Measurements from ENCODE around the gene A2M. TPM values are rescaled to one million over a fixed set of nuclear protein-coding genes. Genes with fewer than 3 reads are reported as not detected.

Gene A2M
- total and polyA plus RNA-seq, 9 of the 15 experiments (the other 6 are each of a cell fraction or from before 2014, with no cell fraction given) = 0.08 to 2.3 TPM; not detected in 7

GRCh38 chr12:9049520-9050133 is 66.1 kb downstream of the A2M start:
- Histone ChIP-seq H3K9ac (ENCODE audit: insufficient read depth in 1 of 2, low read depth in 2 of 2, low read length in 2 of 2) (no peak overlapping the region), H3K36me3 (ENCODE audit: control insufficient read depth, insufficient read depth, low read length) (no peaks in the 10 kb centered on the region), H4K20me1 (replicated peaks; ENCODE audit: control insufficient read depth, insufficient read depth, low read length) (no peaks in the 10 kb centered on the region), H3K79me2 (ENCODE audit: control insufficient read depth, insufficient read depth, low read length) (no peaks in the 10 kb centered on the region), H3K27me3 (ENCODE audit: control insufficient read depth in 2 of 2, insufficient read depth in 2 of 2, low read length in 2 of 2) (peaks cover 0 to 2% of the 10 kb centered on the region in 2 experiments; a peak in 1 of 5 replicates), H3K4me2 (ENCODE audit: insufficient read depth, low read length) (no peak overlapping the region), H3K9me1 (ENCODE audit: control insufficient read depth, insufficient read depth, low read length) (no peaks in the 10 kb centered on the region), H2AFZ (ENCODE audit: low read depth, low read length) (no peak overlapping the region), H3K27ac (ENCODE audit: extremely low read depth, low read depth, low read length) (no peak overlapping the region), H3K4me1 (replicated peaks in 1 of 2; ENCODE audit: control insufficient read depth in 2 of 2, insufficient read depth in 2 of 2, low read length in 2 of 2) (peaks cover 0 to 5% of the 10 kb centered on the region in 2 experiments; a peak in 1 of 5 replicates), H3K4me3 (no peak overlapping the region), H3K9me3 (replicated peaks; ENCODE audit: control insufficient read depth, insufficient read depth, low read depth, low read length) (no peaks in the 10 kb centered on the region)
- CTCF ChIA-PET (ENCODE audit: low intra/inter-chr PET ratio) = interaction anchor here (0.9 to 2.7 kb wide), 7 partner anchors 10 to 506 kb away, joined by 3 to 14 read pairs (median 4); partner anchors contain the start of gene M6PR
- ATAC-seq (peak; percentile 71), DNase-seq (ENCODE audit: extremely low read depth in 1 of 4, low spot score in 3 of 4) (peak; percentile 22 to 58 (median 26)), FAIRE-seq (peak; percentile 46)
- in situ Hi-C loops (cut with MboI) = no loop called here
- intact Hi-C loops (cut with micrococcal nuclease) = loop anchor here (1.0 to 10.0 kb wide), 5 partner anchors 155 to 392 kb away; partner anchors contain the start of gene A2ML1
- no TSS peak for BruUV-seq (replicated peaks)
- WGBS (ENCODE audit: insufficient coverage, low coverage, missing lambda C conversion rate) = 0% methylated on average over 6 of the region's 6 CpGs
- POLR2A ChIA-PET = interaction anchor here (1.2 kb wide), 1 partner anchor 14 kb away, joined by 3 read pairs; no protein-coding TSS in a partner anchor
- TF ChIP-seq HNRNPLL (IDR thresholded peaks at IDR 0.05; ENCODE audit: low read depth, low read length, poor library complexity, severe bottlenecking) (no peak), ZNF740 (CRISPR knock-in tag; IDR thresholded peaks at IDR 0.05) (no peak), ZNF740 (tag; IDR thresholded peaks at IDR 0.05) (no peak), TFAP4 (CRISPR knock-in tag; IDR thresholded peaks at IDR 0.05; ENCODE audit: borderline replicate concordance) (no peak), REST (IDR thresholded peaks at IDR 0.05; ENCODE audit: borderline replicate concordance) (peak; percentile 39; the same call in 1 of the 2 replicates), REST (CRISPR knock-in tag; IDR thresholded peaks at IDR 0.05; ENCODE audit: low read depth) (no peak), SMARCC2 (IDR thresholded peaks at IDR 0.05; ENCODE audit: low read depth) (no peak), HMG20A (CRISPR knock-in tag; conservative IDR thresholded peaks at IDR 0.05) (no peak)

All from K562 (cell line).